Measurements from ENCODE around the gene PAPPA2.

- no peak for TF ChIP-seq CTCF (IDR thresholded peaks at IDR 0.05; ENCODE audit: low read depth, low read length)
- TF ChIP-seq EZH2phosphoT487 (IDR thresholded peaks at IDR 0.05; ENCODE audit: low read depth) = no peak
Observed at GRCh38 chr1:176692431-176692830, 229.5 kb downstream of the PAPPA2 start.

Measured in OCI-LY3 (cell line).